ENCODE measurements around the gene TENT5A.

- TF ChIP-seq, protein P1, sequence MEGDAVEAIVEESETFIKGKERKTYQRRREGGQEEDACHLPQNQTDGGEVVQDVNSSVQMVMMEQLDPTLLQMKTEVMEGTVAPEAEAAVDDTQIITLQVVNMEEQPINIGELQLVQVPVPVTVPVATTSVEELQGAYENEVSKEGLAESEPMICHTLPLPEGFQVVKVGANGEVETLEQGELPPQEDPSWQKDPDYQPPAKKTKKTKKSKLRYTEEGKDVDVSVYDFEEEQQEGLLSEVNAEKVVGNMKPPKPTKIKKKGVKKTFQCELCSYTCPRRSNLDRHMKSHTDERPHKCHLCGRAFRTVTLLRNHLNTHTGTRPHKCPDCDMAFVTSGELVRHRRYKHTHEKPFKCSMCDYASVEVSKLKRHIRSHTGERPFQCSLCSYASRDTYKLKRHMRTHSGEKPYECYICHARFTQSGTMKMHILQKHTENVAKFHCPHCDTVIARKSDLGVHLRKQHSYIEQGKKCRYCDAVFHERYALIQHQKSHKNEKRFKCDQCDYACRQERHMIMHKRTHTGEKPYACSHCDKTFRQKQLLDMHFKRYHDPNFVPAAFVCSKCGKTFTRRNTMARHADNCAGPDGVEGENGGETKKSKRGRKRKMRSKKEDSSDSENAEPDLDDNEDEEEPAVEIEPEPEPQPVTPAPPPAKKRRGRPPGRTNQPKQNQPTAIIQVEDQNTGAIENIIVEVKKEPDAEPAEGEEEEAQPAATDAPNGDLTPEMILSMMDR (IDR thresholded peaks at IDR 0.05; ENCODE audit: low read length): no peak
- TF ChIP-seq EZH2 (optimal IDR thresholded peaks at IDR 0.05; ENCODE audit: low read depth, low read length): no peak
Observed at GRCh38 chr6:81739230-81740195, 13.0 kb downstream of the TENT5A start.
